SKM-1 (cell line): ENCODE measurements around the gene SPNS3.

Source experiments
- DNase-seq: peaks from one replicate; lab custom pipeline; 2025; ENCODE audit not compliant: unreplicated experiment; lab: John Stamatoyannopoulos, UW

SPNS3 gene

GRCh38 chr17:4465786-4466185, 32.0 kb downstream of the SPNS3 start:
- DNase-seq = no peak

GRCh38 chr17:4467287-4467686, 33.5 kb downstream of the SPNS3 start:
- DNase-seq = no peak

GRCh38 chr17:4469552-4469951, 35.8 kb downstream of the SPNS3 start:
- DNase-seq = no peak

DNA sequence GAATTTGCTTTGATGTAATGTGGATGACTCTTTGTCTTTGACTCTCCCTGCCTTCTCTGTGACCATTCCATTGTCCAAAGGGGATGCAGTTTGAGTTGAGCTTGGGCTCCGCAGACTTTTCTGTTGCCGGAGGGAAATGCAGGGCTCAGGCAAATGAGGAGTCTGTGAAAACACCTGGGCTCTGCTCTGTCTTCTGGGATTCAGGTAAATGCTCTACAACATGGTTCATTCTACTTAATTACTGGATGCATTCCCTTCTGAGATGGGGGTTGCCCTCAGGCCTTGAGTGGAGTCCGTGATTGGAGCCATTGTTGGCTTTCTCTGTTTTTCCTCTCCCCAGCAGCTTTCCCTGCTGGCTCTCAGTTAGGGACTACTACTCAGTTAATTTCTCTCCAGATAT, 38.5 kb downstream of the SPNS3 start:
- DNase-seq = no peak

DNA sequence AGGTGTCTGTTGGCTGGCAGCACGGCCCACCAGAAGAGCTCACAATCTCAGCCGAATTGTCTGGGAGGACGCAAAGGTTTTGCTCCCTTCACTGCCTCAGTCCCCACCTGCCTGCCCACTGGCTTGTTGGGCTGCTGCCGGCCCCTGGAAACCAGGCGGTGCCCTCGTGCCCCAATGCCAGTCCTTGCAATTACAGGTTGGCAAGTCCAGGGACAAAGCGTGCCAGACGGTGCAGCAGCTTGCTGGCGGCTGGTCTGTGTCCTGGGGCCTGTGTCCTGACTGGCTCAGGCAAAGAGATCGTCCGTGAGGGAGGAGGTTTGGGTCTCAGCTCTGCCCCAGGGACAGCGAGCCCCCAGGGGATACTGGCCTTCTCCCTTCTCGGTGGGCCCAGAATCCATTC, 40.4 kb downstream of the SPNS3 start:
- no peak for DNase-seq

- DNase-seq = no peak
Observed at GRCh38 chr17:4475001-4475400, 41.3 kb downstream of the SPNS3 start.

- DNase-seq = no peak
Observed at GRCh38 chr17:4475463-4475862, 41.7 kb downstream of the SPNS3 start.

DNA sequence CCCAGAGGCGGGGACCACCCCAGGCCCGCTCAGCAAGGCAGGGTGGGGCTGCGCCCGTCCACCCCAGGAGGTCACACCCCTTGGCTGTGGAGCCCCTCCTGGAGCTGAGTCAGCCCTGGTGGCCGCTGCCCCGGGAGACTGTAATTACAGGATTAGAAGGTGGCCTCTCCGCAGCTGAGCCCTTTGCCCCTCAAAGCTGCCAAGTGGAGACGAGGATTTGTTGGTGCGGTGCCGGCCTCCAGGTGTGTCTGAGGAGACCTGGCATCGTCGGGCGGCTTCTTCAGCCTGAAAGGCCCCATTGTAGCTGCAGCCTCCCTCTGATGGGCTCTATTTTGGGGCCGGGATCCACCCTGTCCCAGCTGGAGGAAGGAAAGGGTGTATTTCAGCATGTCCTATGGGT, 42.3 kb downstream of the SPNS3 start:
- no peak for DNase-seq

GRCh38 chr17:4476511-4477070, 42.9 kb downstream of the SPNS3 start:
- no peak for DNase-seq

GRCh38 chr17:4477255-4477791, 43.6 kb downstream of the SPNS3 start:
- DNase-seq = no peak

DNA sequence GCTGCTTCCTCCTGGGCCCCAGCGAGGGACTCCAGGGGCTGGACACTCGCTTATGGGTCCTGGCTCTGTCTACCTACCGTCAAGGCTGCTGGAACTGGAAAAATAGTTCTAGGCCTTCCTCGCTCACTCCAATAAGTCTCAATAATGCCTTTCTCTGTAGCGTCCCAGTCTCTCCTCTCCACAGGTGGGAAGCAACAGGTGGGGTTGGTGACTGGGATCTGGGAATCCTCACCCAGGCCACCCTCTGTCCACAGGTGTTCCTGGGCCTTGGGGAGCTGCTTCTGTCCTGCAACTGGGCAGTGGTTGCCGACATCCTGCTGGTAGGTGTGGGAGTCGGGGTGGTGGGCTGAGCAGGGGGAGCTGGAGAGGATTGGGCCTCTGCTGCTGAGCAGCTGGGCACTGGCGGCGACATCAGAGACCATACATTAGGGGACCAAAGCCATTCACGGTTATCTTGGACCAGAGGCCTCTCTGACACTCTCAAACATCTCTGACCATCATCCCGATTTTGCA, 44.6 kb downstream of the SPNS3 start:
- no peak for DNase-seq

- DNase-seq = no peak
Observed at GRCh38 chr17:4479340-4479981, 45.7 kb downstream of the SPNS3 start.

DNA sequence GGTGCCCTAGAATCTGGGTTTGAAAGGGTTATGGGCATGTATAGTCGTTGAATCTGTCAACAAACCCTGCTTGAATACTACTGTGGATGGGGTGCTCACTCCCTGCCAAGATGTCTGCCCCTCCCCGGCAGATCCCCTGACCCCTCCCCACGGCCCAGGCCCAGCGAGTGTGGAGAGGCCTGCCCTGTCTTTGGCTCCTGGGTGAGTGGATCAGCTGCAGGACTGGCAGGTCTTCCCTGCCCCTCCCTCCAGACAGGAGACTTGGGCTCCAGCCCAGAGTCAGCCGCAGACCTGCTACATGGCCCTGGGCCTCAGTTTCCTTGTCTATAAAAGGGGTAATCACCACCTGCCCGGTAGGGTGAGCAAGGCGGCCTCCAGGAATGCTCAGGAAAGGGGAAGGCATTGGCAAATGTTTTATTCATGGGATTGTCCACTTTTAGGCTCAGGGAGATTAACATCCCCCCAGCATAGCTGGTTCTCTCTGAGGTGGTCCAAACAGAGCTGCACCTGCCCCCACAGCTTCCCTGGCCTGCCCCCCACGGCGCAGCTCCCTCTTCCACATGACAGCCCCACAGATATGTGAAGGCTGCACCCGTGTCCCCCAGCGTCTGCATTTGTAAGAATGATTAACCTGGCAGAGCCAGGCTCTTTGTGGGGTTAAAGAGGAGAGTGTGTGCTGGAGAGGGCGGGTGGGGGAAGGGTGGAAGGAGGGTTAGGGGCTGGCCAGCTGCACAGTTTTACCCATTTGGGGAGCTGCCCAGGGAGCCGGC, 46.4 kb downstream of the SPNS3 start:
- DNase-seq = no peak

GRCh38 chr17:4480929-4481898, 47.5 kb downstream of the SPNS3 start:
- peak; percentile 24 for DNase-seq

GRCh38 chr17:4482338-4483011, 48.7 kb downstream of the SPNS3 start:
- no peak for DNase-seq

GRCh38 chr17:4483012-4483840, 49.5 kb downstream of the SPNS3 start:
- DNase-seq = no peak

DNA sequence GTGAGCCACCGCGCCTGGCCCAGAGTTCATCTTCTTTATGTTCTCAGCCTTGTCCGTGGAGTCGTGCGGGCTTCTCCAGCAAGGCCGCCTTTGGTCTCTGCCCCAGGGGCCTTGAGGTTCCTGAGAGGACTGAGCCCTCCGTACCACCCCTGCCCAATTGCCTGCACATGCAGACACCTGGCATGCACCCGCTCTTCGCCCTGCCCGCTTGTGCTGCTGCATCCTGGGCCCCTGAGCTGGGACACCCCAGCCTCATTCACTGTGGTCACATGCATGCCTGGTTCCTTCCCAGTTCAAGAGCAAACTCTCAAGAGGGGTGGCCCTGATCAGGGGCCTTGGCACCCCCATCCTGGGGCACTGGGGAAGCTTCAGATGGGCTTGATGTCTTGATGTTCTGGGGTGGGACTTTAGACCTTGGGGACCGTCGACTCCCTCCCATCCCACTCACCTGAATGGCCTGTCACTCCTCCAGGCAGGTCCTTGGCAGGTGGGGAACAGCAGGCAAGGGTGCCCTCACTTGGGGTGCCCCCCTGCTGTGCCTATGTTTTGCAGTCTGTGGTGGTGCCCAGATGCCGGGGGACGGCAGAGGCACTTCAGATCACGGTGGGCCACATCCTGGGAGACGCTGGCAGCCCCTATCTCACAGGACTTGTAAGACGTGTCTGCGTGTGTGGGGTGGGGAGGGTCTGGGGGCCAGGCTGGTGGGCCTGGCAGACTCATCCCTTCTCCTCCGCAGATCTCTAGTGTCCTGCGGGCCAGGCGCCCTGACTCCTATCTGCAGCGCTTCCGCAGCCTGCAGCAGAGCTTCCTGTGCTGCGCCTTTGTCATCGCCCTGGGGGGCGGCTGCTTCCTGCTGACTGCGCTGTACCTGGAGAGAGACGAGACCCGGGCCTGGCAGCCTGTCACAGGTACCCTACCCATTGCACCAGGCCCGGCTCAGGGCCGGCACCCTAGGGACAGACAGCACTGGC, 52.2 kb downstream of the SPNS3 start:
- DNase-seq = no peak

- DNase-seq = no peak
Observed at GRCh38 chr17:4487296-4487695, 53.6 kb downstream of the SPNS3 start.
